Stromal cell of bone marrow (primary cell): ENCODE results near the gene FOS.
"Not testable (repeated sequence)": the region's sequence is repeated elsewhere in the genome, so short reads cannot be mapped to it uniquely, and the experiment has no call there.

ENCODE experiments used
- DNase-seq: peaks from one replicate; pipeline ENCODE4 v3.0.0-alpha.2; 2012; ENCODE audit warnings: low read depth

Gene FOS

GRCh38 chr14:75294649-75295033 lies 16.0 kb downstream of the FOS start:
- DNase-seq: no peak

- peak; percentile 61 for DNase-seq
Observed at GRCh38 chr14:75295061-75295461, 16.4 kb downstream of the FOS start.

GRCh38 chr14:75295491-75296345 lies 17.1 kb downstream of the FOS start:
- DNase-seq: peak; percentile 55

GRCh38 chr14:75297411-75298040 lies 18.9 kb downstream of the FOS start:
- no peak for DNase-seq

GRCh38 chr14:75298187-75298965 lies 19.7 kb downstream of the FOS start:
- no peak for DNase-seq

GRCh38 chr14:75299059-75299458 lies 20.4 kb downstream of the FOS start:
- no peak for DNase-seq

- DNase-seq: no peak
Observed at GRCh38 chr14:75299576-75299975, 20.9 kb downstream of the FOS start.

- no peak for DNase-seq
Observed at GRCh38 chr14:75301666-75302325, 23.2 kb downstream of the FOS start.

- DNase-seq: peak; percentile 43
Observed at GRCh38 chr14:75303381-75303789, 24.8 kb downstream of the FOS start.

GRCh38 chr14:75306410-75306809 lies 27.8 kb downstream of the FOS start:
- not testable (repeated sequence) for DNase-seq

GRCh38 chr14:75306927-75307699 lies 28.5 kb downstream of the FOS start:
- no peak for DNase-seq

- DNase-seq: peak; percentile 65
Observed at GRCh38 chr14:75307700-75308379, 29.2 kb downstream of the FOS start.

- DNase-seq: not testable (repeated sequence)
Observed at GRCh38 chr14:75308991-75309390, 30.4 kb downstream of the FOS start.

GRCh38 chr14:75309561-75309960 lies 30.9 kb downstream of the FOS start:
- DNase-seq: not testable (repeated sequence)

- peak; percentile 87 for DNase-seq
Observed at GRCh38 chr14:75310295-75311111, 31.9 kb downstream of the FOS start.

GRCh38 chr14:75311356-75311755 lies 32.7 kb downstream of the FOS start:
- no peak for DNase-seq

- DNase-seq: no peak
Observed at GRCh38 chr14:75312341-75312740, 33.7 kb downstream of the FOS start.

- no peak for DNase-seq
Observed at GRCh38 chr14:75313294-75313693, 34.7 kb downstream of the FOS start.

GRCh38 chr14:75315144-75315543 lies 36.5 kb downstream of the FOS start:
- DNase-seq: peak; percentile 70

- no peak for DNase-seq
Observed at GRCh38 chr14:75317148-75317547, 38.5 kb downstream of the FOS start.
